C4-2B (cell line): ENCODE data around the gene IRF2BP2.

Source experiments
- CTCF ChIP-seq: fragments of 450-650 bp; conservative IDR thresholded peaks from 2 replicates; pipeline ENCODE4 v1.5.1; 2017; ENCODE audit warnings: mild to moderate bottlenecking
- ZFX ChIP-seq: fragments of 450-650 bp; IDR thresholded peaks from 2 replicates; pipeline ENCODE4 v1.6.1; 2017

DNA sequence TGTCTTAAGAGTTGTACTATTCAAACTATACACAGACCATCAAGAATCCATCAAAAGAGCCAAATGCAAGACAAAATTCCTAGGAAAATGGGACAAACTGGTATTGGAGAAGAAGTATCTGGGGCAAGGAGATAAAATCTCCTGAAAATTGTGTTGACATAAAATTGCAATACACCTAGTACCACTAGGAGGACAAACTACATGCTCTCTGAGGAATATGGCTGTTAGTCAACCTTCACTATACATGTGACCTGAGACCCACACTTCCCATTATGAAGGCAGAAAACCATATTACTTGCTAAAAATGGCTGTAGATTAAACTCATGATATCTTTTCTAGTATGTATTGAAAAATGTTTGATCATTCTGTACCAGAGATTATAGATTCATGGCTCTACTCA is 30.0 kb downstream of the IRF2BP2 start:
- peak; percentile 50 for TF ChIP-seq CTCF
- no peak for TF ChIP-seq ZFX
